NCI-H748 treated with DMSO at 0.1 percent for 48 hours (cell line): ENCODE measurements around the gene MALT1.
A peak's percentile ranks its signal among the peaks of the same experiment; 100 is the strongest.

Experiments
- DNase-seq: peaks from one replicate; lab custom pipeline; 2025; lab: John Stamatoyannopoulos, UW

Gene MALT1

DNA sequence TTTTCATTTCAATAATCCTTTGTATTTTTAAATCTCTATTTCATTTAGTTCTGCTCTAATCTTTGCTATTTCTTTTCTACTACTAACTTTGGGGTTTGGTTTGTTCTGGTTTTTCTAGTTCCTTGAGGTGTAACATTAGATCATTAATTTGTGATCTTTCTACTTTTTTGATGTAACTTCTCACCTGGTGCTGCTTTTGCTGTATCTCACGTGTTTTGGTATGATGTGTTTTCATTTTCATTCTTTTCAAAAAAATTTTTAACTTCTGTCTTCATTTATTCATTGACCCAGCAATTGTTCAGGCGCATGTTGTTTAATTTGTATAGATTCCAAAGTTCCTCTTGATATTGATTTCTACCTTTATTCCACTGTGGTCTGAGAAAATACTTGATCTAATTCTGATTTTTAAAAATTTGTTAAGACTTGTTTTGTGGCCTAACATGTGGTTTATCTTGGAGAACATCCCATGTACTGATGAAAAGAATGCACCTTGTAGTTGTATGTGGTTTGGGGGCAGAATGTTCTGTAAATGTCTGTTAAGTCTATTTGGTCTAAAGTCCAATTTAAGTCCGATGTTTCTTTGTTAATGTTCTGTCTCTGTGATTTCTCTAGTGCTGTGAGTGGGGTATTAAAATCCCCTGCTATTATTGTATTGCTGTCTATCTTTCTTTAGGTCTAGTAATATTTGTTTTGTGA, 17.3 kb upstream of the MALT1 start:
- DNase-seq: no peak

DNA sequence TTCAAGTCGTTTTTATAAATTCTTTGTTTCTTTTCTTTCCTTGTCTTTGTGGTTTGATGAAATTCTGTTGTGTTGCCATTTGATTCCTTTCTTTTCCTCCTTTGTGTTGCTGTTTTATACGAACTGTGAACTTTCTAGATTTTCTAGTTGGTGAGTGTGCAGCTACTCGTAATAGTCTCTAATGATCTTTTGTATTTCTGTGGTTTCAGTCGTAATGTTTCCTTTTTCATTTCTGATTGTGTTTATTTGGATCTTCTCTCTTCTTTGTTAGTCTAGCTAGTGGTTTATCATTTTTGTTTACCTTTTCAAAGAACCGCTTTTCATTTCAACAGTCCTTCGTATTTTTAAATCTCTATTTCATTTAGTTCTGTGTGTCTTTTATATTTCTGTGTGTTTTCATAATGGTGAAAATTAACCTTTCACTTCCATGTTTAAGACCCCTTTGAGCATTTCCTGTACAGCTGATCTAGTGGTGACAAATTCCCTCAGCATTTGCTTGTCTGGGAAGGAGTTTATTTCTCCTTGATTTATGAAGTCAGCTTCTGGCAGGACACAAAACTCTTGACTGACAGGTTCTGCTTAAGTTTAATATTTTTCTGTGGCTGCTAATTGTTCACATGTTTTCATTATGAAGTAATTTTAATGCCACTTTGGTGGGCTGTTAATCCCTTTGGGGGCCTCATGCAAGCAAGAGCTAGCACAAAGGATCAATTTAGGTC, 16.2 kb upstream of the MALT1 start:
- no peak for DNase-seq

DNA sequence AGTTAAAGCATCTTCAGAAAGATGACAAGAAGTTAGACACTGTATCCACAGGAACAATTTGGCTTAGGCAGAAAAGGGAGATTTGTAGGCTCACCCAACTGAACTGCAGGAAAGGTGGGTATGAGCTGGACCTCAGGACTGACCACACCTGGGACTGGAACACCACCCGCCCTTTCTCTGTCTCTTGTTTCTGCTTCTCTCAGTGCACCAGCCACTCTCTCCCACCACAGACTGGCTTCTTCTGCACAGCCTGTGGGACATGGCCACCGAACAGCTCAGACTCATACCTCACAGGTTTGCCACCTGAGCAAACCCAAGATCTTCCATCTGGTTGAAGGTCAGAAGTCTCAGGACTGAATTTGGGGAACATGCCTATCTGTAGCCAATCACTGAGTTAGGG, 14.2 kb upstream of the MALT1 start:
- DNase-seq: no peak

DNA sequence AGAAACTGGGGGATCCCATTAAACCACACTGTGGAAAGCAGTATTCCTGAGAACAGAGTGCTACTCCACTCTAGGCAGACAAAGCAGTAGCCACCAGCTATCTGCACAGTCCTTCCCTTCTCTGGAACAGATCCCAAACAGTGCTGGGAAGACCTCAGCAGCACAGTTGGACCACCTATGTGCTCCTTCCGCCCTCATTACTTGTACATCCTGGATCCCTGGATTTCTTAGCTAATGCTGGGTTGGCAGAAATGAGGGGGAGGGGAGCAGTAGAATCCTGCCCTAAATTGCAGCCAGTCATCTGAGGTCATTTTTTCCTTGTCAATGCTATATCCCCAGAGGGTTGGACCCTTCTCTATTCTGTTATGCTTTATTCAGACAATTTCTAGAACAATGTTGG, 13.8 kb upstream of the MALT1 start:
- no peak for DNase-seq

- no peak for DNase-seq
Measured at GRCh38 chr18:58659691-58660090, 11.6 kb upstream of the MALT1 start.

DNA sequence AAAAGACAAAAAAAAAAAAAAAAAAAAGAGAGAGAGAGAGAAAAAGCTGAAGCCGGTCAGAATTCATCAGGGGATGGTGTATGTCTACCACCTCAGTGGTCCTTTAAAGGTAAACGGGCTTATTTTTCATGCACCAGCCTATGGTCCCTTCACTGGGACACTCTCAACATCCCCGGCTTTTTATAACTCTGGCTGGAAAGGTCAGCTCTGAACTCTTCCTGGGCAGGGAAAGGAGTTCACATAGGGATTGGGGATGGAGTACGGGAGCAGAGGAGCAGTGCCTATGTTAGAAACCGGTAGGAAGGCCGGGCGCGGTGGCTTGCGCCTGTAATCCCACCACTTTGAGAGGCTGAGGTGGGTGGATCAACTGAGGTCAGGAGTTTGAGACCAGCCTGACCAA, 10.3 kb upstream of the MALT1 start:
- no peak for DNase-seq

DNA sequence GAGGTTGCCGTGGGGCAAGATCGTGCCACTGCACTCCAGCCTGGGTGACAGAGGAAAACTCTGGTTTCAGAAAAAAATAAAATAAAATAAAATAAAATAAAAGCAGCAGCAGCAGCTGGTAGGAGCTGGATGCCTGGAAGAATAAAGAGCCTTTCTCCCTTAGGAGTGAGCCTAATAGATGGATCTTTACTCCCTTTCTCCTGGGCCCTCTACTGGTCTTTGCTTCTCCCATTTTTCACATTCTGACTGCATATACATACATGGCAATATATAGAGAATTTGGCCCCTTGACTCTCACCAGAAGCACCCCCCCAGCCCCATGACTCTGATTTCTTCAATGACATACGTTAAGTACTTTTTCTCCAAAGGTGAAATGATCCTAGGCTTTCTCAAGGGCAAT, 9.8 kb upstream of the MALT1 start:
- no peak for DNase-seq

- DNase-seq: no peak
Measured at GRCh38 chr18:58662118-58662517, 9.1 kb upstream of the MALT1 start.

GRCh38 chr18:58666176-58666575, 5.1 kb upstream of the MALT1 start:
- DNase-seq: no peak

DNA sequence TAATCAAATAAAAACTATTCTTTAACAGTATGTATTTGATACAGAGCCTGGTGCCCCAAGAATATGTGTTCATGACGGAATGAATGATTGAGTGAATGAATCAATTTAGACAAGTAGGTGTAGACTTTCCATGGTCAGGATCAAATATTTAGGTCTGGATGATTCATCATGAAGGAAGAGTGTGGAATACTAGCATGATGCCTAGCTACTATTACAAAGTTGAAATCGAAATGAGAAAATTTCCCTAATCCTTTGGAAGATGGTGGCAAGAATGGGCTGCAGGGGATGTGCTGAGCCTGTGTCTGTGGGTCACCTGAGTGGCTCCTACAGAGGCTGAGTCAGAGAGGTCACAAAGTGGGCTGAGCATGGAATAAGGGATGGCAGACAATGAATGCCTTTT, 3.1 kb upstream of the MALT1 start:
- no peak for DNase-seq

DNA sequence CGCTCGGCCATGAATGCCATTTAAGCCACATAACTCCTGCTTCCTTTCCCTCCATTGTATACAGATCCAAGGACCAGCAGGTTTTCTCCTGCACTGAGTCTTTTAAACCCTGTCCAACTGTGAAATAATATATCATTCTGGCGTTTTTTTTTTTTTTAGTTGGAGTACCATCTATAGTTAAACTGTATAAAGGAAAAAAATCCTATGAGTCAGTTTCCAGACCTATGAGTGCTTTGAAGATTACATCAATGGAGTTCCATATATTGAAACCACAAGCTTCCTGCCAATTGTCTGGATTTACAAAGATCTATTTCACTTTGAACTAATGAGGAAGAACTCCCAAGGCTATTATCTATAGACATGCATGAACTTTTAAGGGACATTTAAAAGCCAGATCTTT, 2.4 kb upstream of the MALT1 start:
- no peak for DNase-seq

GRCh38 chr18:58669731-58670378, 1.4 kb upstream of the MALT1 start:
- peak; percentile 85 for DNase-seq

DNA sequence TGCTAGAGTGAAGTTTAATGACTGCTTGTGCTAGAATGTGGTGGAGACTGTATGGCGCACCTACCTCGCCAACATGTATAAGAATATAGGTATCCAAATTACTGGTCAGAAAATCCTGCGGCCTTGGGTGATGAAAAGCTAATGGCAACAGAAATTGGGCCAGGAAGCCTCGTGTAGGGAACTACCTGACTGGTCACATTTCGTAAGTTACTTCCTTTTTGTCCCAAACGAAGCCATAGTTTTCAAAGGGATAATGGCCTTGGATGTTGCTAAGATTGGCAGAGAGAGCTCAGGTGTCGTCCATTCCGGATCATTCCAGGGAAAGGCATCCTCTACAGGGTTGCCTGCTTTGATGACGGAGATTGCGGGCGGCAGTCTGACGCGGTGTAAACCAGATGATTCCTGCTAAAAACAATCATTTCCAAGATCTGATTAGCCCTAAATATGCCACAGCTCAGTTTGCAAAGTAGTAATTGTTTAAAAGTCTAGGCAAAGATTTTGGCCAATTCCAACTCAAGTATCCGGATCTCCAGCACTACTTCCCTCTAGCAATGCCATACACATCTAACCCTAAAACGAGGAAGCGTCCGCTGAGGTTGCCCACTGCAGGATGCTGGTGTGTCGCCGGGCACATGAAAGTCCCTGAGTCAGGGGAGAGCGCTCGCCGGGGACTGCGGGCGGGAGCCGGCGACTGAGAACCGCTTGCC, 708 bp upstream of the MALT1 start:
- DNase-seq: peak; percentile 69

GRCh38 chr18:58671632-58672564, 633 bp downstream of the MALT1 start:
- no peak for DNase-seq

GRCh38 chr18:58674159-58674558, 2.9 kb downstream of the MALT1 start:
- no peak for DNase-seq

- DNase-seq: no peak
Measured at GRCh38 chr18:58674863-58675472, 3.7 kb downstream of the MALT1 start.

- no peak for DNase-seq
Measured at GRCh38 chr18:58676270-58676669, 5.0 kb downstream of the MALT1 start.

GRCh38 chr18:58682429-58683069, 11.3 kb downstream of the MALT1 start:
- DNase-seq: no peak

DNA sequence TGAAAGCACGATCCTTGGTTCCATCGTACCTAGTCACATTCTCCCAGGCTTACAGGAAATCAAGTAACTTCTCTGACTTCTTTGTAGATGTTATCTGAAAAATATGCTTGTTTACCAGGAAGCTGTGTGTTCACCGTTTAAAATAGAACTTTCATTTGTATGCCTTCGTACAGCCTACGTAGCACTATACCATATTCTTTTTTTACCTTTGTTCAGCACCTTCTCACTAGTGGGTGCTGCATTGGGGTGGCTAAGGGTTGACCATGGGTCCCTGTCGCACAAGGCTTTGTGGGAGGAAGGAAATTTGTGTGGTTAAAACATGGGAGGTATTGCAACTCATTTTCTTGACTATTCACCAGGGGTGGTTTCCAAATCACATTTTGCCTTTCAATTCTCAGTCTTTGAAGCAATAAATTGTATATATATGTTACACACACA, 16.6 kb downstream of the MALT1 start:
- no peak for DNase-seq

- DNase-seq: no peak
Measured at GRCh38 chr18:58690259-58690658, 19.0 kb downstream of the MALT1 start.

DNA sequence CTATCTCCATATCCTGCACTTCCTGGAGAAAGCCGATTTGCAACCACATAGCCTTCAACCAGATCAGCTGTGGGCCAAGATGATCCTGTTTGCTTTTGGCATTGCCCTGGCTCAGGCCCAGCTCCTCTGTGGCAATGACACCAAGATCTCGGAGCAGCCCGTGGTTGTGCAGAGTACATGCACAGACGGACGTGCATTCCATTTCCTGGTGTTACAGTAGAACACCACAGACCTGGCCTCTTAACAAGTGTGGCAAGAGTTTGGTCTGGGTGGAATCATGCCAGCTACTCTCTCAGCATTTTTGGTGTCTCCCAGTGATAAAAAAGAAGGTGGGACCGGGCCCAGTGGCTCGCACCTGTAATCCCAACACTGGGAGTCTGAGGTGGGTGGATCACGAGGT, 20.0 kb downstream of the MALT1 start:
- DNase-seq: no peak
